Measurements from ENCODE around the gene PDCL2.

GRCh38 chr4:55512922-55513571, 79.0 kb downstream of the PDCL2 start:
- TF ChIP-seq CTCF (conservative IDR thresholded peaks at IDR 0.05; ENCODE audit: low read depth, low read length) (no peak), EZH2 (IDR thresholded peaks at IDR 0.05; ENCODE audit: borderline replicate concordance, low read depth, low read length, poor library complexity, severe bottlenecking) (no peak)

Data from A673 (cell line).